ENCODE results near the gene E4F1. TPM values are rescaled to one million over a fixed set of nuclear protein-coding genes. Genes with fewer than 3 reads are reported as not detected.

Gene E4F1
- total RNA-seq, 2 experiments from 2014 or later = 31.8 to 33.8 TPM

GRCh38 chr16:2216330-2216729 lies 7.1 kb upstream of the E4F1 start:
- Mint-ChIP-seq H3K27me3 (no peaks in the 10 kb centered on the region), H3K9me3 (no peaks in the 10 kb centered on the region), H3K27ac (no peak overlapping the region), H3K4me3 (peak overlapping the region; percentile 56), H3K36me3 (ENCODE audit: low read depth) (no peaks in the 10 kb centered on the region), H3K4me1 (ENCODE audit: low read depth) (peaks cover 11% of the 10 kb centered on the region)
- Histone ChIP-seq H3K27me3 (ENCODE audit: control insufficient read depth in 1 of 2, insufficient read depth in 2 of 2, low read length in 2 of 2) (no peaks in the 10 kb centered on the region), H3K27ac (ENCODE audit: low read depth in 1 of 2, low read length in 2 of 2) (no peak overlapping the region), H3K4me3 (ENCODE audit: low read length) (no peak overlapping the region), H3K9me3 (ENCODE audit: control insufficient read depth in 1 of 2, insufficient read depth in 1 of 2, low read length in 2 of 2) (no peaks in the 10 kb centered on the region), H3K4me1 (ENCODE audit: insufficient read depth, low read length) (peaks cover 25% of the 10 kb centered on the region), H3K36me3 (ENCODE audit: insufficient read depth, low read length) (no peaks in the 10 kb centered on the region)
- intact Hi-C loops (cut with DNase I, micrococcal nuclease) = loop anchor here in 1 of 2 experiments (10.0 kb wide), 1 partner anchor 802 kb away; the partner anchor contains the start of gene UNKL
- CTCF ChIA-PET = no interaction called here
- POLR2A ChIA-PET = interaction anchor here (1.1 kb wide), 1 partner anchor 316 kb away, joined by 5 read pairs; no protein-coding TSS in a partner anchor
- no peak for ATAC-seq (ENCODE audit: poor library complexity)
- no peak for DNase-seq
- TF ChIP-seq CTCF (IDR thresholded peaks at IDR 0.05) = no peak

GRCh38 chr16:2223942-2224486 lies 623 bp downstream of the E4F1 start:
- Mint-ChIP-seq H3K4me1 (ENCODE audit: low read depth) (peaks cover 15% of the 10 kb centered on the region), H3K9me3 (no peaks in the 10 kb centered on the region), H3K27ac (peak overlapping the region; percentile 62), H3K27me3 (no peaks in the 10 kb centered on the region), H3K4me3 (peak overlapping the region; percentile 89), H3K36me3 (ENCODE audit: low read depth) (no peaks in the 10 kb centered on the region)
- H3K4me3 ChIP-seq (ENCODE audit: low read length) = peak overlapping the region; percentile 80
- intact Hi-C loops (cut with DNase I, micrococcal nuclease) = loop anchor here (1.0 kb wide), 2 partner anchors 19 to 44 kb away; partner anchors contain the start of genes MLST8 (in 2 of the 2) and RNPS1 (in 1 of the 2)
- peaks cover 12% of the 10 kb centered on the region for H3K36me3 ChIP-seq (ENCODE audit: insufficient read depth, low read length)
- no peaks in the 10 kb centered on the region for H3K9me3 ChIP-seq (ENCODE audit: control insufficient read depth in 1 of 2, insufficient read depth in 1 of 2, low read length in 2 of 2)
- H3K27me3 ChIP-seq (ENCODE audit: control insufficient read depth in 1 of 2, insufficient read depth in 2 of 2, low read length in 2 of 2) = no peaks in the 10 kb centered on the region
- ATAC-seq (ENCODE audit: poor library complexity) (peak; percentile 15), DNase-seq (peak in 8 of 14 experiments; percentile 9 to 58 (median 22))
- no peak for TF ChIP-seq CTCF (IDR thresholded peaks at IDR 0.05)
- ChIA-PET CTCF (no interaction called here), POLR2A (interaction anchor here (1.6 kb wide), 1 partner anchor 9 kb away, joined by 4 read pairs; the partner anchor contains the start of gene PGP)
- peaks cover 30% of the 10 kb centered on the region for H3K4me1 ChIP-seq (ENCODE audit: insufficient read depth, low read length)
- H3K27ac ChIP-seq (ENCODE audit: low read depth in 1 of 2, low read length in 2 of 2) = peak overlapping the region; percentile 42 to 55

- TF ChIP-seq CTCF (IDR thresholded peaks at IDR 0.05) = no peak
- Histone ChIP-seq H3K27ac (ENCODE audit: low read depth in 1 of 2, low read length in 2 of 2) (no peak overlapping the region), H3K27me3 (ENCODE audit: control insufficient read depth in 1 of 2, insufficient read depth in 2 of 2, low read length in 2 of 2) (no peaks in the 10 kb centered on the region), H3K36me3 (ENCODE audit: insufficient read depth, low read length) (peaks cover 33% of the 10 kb centered on the region), H3K9me3 (ENCODE audit: control insufficient read depth in 1 of 2, insufficient read depth in 1 of 2, low read length in 2 of 2) (no peaks in the 10 kb centered on the region), H3K4me1 (ENCODE audit: insufficient read depth, low read length) (peaks cover 30% of the 10 kb centered on the region), H3K4me3 (ENCODE audit: low read length) (no peak overlapping the region)
- CTCF ChIA-PET = no interaction called here
- peak overlapping the region; percentile 71 for H3K4me3 Mint-ChIP-seq
- POLR2A ChIA-PET = interaction anchor here (1.1 to 1.3 kb wide), 2 partner anchors 11 to 24 kb away, joined by 3 to 5 read pairs; partner anchors contain the start of gene DNASE1L2
- no peaks in the 10 kb centered on the region for H3K27me3 Mint-ChIP-seq
- H3K4me1 Mint-ChIP-seq (ENCODE audit: low read depth) = peaks cover 15% of the 10 kb centered on the region
- H3K36me3 Mint-ChIP-seq (ENCODE audit: low read depth) = peaks cover 15% of the 10 kb centered on the region
- intact Hi-C loops (cut with DNase I, micrococcal nuclease) = no loop called here
- H3K27ac Mint-ChIP-seq = no peak overlapping the region
- no peaks in the 10 kb centered on the region for H3K9me3 Mint-ChIP-seq
- DNase-seq (no peak), ATAC-seq (ENCODE audit: poor library complexity) (no peak)
Observed at GRCh38 chr16:2226245-2226793, 2.9 kb downstream of the E4F1 start.
